ENCODE data around the gene TCAF1.

The TCAF1 gene
- total RNA-seq = 7.2 to 19.3 (median 13.5) reads per million in 4 donors

GRCh38 chr7:143901668-143902331 lies at the start of gene TCAF1:
Gene TCAF1, minus strand, starts transcription at chr7:143902176. Its CDS starts 25,568 bp downstream, at chr7:143876608.
- DNase-seq = peak; percentile 81 to 91 (median 86)

- no peak for DNase-seq
Observed at GRCh38 chr7:143948733-143949132, 46.8 kb upstream of the TCAF1 start.

GRCh38 chr7:143947111-143947510 lies 45.1 kb upstream of the TCAF1 start:
- DNase-seq = no peak

- DNase-seq = no peak
Observed at GRCh38 chr7:143945423-143945822, 43.4 kb upstream of the TCAF1 start.

GRCh38 chr7:143938379-143939243 lies 36.6 kb upstream of the TCAF1 start:
- DNase-seq = no peak

GRCh38 chr7:143936087-143937009 lies 34.4 kb upstream of the TCAF1 start:
- DNase-seq = no peak

GRCh38 chr7:143934526-143935325 lies 32.8 kb upstream of the TCAF1 start, which contains the start of gene OR2F2:
Gene OR2F2, plus strand, starts transcription at chr7:143935233. Its CDS starts 0 bp downstream, at chr7:143935233.
- DNase-seq = no peak

GRCh38 chr7:143931739-143932138 lies 29.8 kb upstream of the TCAF1 start:
- DNase-seq = peak in 1 of 5 donors; percentile 30

GRCh38 chr7:143929224-143929920 lies 27.4 kb upstream of the TCAF1 start:
- peak in 1 of 5 donors; percentile 72 for DNase-seq

- DNase-seq = no peak
Observed at GRCh38 chr7:143924851-143925250, 22.9 kb upstream of the TCAF1 start.

- DNase-seq = no peak
Observed at GRCh38 chr7:143914938-143915652, 13.1 kb upstream of the TCAF1 start.

- no peak for DNase-seq
Observed at GRCh38 chr7:143913945-143914615, 12.1 kb upstream of the TCAF1 start.

GRCh38 chr7:143910473-143911248 lies 8.7 kb upstream of the TCAF1 start:
- DNase-seq = no peak

GRCh38 chr7:143909863-143910262 lies 7.9 kb upstream of the TCAF1 start:
- no peak for DNase-seq

GRCh38 chr7:143908120-143908519 lies 6.1 kb upstream of the TCAF1 start:
- no peak for DNase-seq

- no peak for DNase-seq
Observed at GRCh38 chr7:143906895-143907294, 4.9 kb upstream of the TCAF1 start.

GRCh38 chr7:143906151-143906550 lies 4.2 kb upstream of the TCAF1 start:
- no peak for DNase-seq

GRCh38 chr7:143905509-143905908 lies 3.5 kb upstream of the TCAF1 start:
- DNase-seq = no peak

GRCh38 chr7:143902332-143902899 lies 440 bp upstream of the TCAF1 start:
- no peak for DNase-seq

All from T-helper 1 cell (primary cell).